CD4-positive, alpha-beta T cell (primary cell): ENCODE measurements around the gene DNAAF1. TPM values are rescaled to one million over a fixed set of nuclear protein-coding genes. Genes with fewer than 3 reads are reported as not detected.

Experiments used
- ATAC-seq: fragments of 200-7000 bp; cut with Tn5 transposase; one replicate; pipeline ENCODE4 v1.10.0; 2022; ENCODE audit warnings: mild to moderate bottlenecking; ENCODE audit not compliant: poor library complexity
- CTCF ChIA-PET: fragments of 350-600 bp; sonication (Branson Sonifier 250); formaldehyde crosslinking; loops from one replicate; lab custom pipeline; 2021; ENCODE audit warnings: antibody characterized with exemption, inconsistent platforms; lab: Charles Lee
- POLR2A ChIA-PET: fragments of 350-600 bp; sonication (Branson Sonifier 250); formaldehyde crosslinking; loops from one replicate; lab custom pipeline; 2021; ENCODE audit warnings: antibody characterized with exemption, inconsistent platforms; lab: Charles Lee
- DNase-seq, 14 experiments: peaks; one replicate each; pipeline ENCODE4 v3.0.0-alpha.2; 2013 to 2020; ENCODE audit warnings: mixed read lengths in 2 of 14
- H3K27ac ChIP-seq, 2 donors: one replicate each; pipeline versions ENCODE4 v1.5.1 to v1.7.0; 2013; ENCODE audit warnings: low read length in 2 of 2, low read depth in 1 of 2, mild to moderate bottlenecking in 1 of 2
- H3K27me3 ChIP-seq, 2 experiments: 1 replicate in 1 of 2; 2 replicates in 1 of 2; pipeline versions ENCODE4 v1.6.1 to v1.7.0; 2013; ENCODE audit warnings: low read length in 2 of 2, control low read depth in 1 of 2, mild to moderate bottlenecking in 1 of 2, moderate library complexity in 1 of 2; ENCODE audit not compliant: insufficient read depth in 2 of 2, control insufficient read depth in 1 of 2
- H3K36me3 ChIP-seq: one replicate; pipeline ENCODE4 v1.6.1; 2013; ENCODE audit warnings: low read length, control low read depth; ENCODE audit not compliant: insufficient read depth
- H3K4me1 ChIP-seq: one replicate; pipeline ENCODE4 v1.6.1; 2013; ENCODE audit warnings: low read length, control low read depth; ENCODE audit not compliant: insufficient read depth
- H3K4me3 ChIP-seq: one replicate; pipeline ENCODE4 v1.5.1; 2013; ENCODE audit warnings: mild to moderate bottlenecking, low read length, moderate library complexity
- H3K9me3 ChIP-seq, 2 experiments: 1 replicate in 1 of 2; 2 replicates in 1 of 2; pipeline versions ENCODE4 v1.6.1 to v1.7.0; 2013; ENCODE audit warnings: low read length in 2 of 2, mild to moderate bottlenecking in 2 of 2, control low read depth in 1 of 2, moderate library complexity in 1 of 2; ENCODE audit not compliant: control insufficient read depth in 1 of 2, insufficient read depth in 1 of 2
- H3K27ac Mint-ChIP-seq: one replicate; pipeline ENCODE4 v1.8.0; 2020; ENCODE audit warnings: mixed read lengths
- H3K27me3 Mint-ChIP-seq: one replicate; pipeline ENCODE4 v1.8.0; 2021; ENCODE audit warnings: mixed read lengths
- H3K36me3 Mint-ChIP-seq: one replicate; pipeline ENCODE4 v1.8.0; 2021; ENCODE audit warnings: low read depth, mixed read lengths
- H3K4me1 Mint-ChIP-seq: one replicate; pipeline ENCODE4 v1.8.0; 2021; ENCODE audit warnings: low read depth, mixed read lengths
- H3K4me3 Mint-ChIP-seq: one replicate; pipeline ENCODE4 v1.8.0; 2020; ENCODE audit warnings: mild to moderate bottlenecking, mixed read lengths
- H3K9me3 Mint-ChIP-seq: one replicate; pipeline ENCODE4 v1.8.0; 2020; ENCODE audit warnings: mixed read lengths
- intact Hi-C, 2 experiments: fragments of 100-400 bp; cut with DNase I in 1 of 2; cut with micrococcal nuclease in 1 of 2; formaldehyde crosslinking; loops; one replicate each; pipeline versions ENCODE4 v1.15.1 to v1.9.0; 2023 to 2025; cut with DNase I, micrococcal nuclease
- total RNA-seq, 174 experiments: library from RNA in 2 of 174; stranded (reverse) in 2 of 174; gene quantifications; one replicate each; pipeline ENCODE4 v1.2.3 and lab custom pipeline; 2021 to 2026
- TF ChIP-seq, protein P1 (sequence below): fragments of 200-600 bp; IDR thresholded peaks from one replicate; pipeline ENCODE4 v1.8.0; 2022; ENCODE audit warnings: antibody characterized with exemption, mild to moderate bottlenecking

Gene DNAAF1
- total RNA-seq, 2 experiments from 2014 or later = not detected

DNA sequence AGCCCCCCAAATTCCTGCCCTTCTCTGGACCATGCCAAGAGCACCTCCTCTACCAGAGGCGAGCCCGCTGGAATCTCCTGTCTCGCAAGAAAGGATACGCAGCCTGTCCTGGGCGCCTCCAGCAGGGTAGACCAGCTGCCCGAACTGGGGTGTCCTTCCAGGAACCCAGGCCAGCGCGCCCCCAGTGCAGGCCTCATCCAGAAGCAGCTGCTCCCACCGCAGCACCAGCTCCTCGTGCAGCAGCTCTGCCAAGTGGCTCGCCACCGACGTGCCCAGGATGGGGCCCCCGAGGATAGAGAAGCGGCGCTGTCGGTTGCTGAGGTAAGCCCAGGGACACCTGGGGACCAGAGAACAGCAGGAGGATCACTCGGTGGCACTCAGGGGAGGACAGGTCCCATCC lies 37.0 kb downstream of the DNAAF1 start:
- peaks cover 63% of the 10 kb centered on the region for H3K36me3 ChIP-seq
- ChIA-PET CTCF (no interaction called here), POLR2A (no interaction called here)
- DNase-seq (no peak), ATAC-seq (no peak)
- H3K9me3 ChIP-seq = no peaks in the 10 kb centered on the region
- H3K4me3 ChIP-seq = no peak overlapping the region
- H3K27ac Mint-ChIP-seq = no peak overlapping the region
- H3K27me3 ChIP-seq = no peaks in the 10 kb centered on the region
- H3K9me3 Mint-ChIP-seq = no peaks in the 10 kb centered on the region
- peaks cover 28% of the 10 kb centered on the region for H3K4me1 Mint-ChIP-seq
- intact Hi-C loops = loop anchor here in 1 of 2 experiments (10.0 kb wide), 2 partner anchors 323 to 1623 kb away; partner anchors contain the start of gene MEAK7
- no peak overlapping the region for H3K4me3 Mint-ChIP-seq
- TF ChIP-seq, protein P1, sequence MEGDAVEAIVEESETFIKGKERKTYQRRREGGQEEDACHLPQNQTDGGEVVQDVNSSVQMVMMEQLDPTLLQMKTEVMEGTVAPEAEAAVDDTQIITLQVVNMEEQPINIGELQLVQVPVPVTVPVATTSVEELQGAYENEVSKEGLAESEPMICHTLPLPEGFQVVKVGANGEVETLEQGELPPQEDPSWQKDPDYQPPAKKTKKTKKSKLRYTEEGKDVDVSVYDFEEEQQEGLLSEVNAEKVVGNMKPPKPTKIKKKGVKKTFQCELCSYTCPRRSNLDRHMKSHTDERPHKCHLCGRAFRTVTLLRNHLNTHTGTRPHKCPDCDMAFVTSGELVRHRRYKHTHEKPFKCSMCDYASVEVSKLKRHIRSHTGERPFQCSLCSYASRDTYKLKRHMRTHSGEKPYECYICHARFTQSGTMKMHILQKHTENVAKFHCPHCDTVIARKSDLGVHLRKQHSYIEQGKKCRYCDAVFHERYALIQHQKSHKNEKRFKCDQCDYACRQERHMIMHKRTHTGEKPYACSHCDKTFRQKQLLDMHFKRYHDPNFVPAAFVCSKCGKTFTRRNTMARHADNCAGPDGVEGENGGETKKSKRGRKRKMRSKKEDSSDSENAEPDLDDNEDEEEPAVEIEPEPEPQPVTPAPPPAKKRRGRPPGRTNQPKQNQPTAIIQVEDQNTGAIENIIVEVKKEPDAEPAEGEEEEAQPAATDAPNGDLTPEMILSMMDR = no peak
- H3K36me3 Mint-ChIP-seq = peaks cover 45% of the 10 kb centered on the region
- H3K27ac ChIP-seq = no peak overlapping the region
- no peaks in the 10 kb centered on the region for H3K27me3 Mint-ChIP-seq
- H3K4me1 ChIP-seq = peaks cover 21% of the 10 kb centered on the region

DNA sequence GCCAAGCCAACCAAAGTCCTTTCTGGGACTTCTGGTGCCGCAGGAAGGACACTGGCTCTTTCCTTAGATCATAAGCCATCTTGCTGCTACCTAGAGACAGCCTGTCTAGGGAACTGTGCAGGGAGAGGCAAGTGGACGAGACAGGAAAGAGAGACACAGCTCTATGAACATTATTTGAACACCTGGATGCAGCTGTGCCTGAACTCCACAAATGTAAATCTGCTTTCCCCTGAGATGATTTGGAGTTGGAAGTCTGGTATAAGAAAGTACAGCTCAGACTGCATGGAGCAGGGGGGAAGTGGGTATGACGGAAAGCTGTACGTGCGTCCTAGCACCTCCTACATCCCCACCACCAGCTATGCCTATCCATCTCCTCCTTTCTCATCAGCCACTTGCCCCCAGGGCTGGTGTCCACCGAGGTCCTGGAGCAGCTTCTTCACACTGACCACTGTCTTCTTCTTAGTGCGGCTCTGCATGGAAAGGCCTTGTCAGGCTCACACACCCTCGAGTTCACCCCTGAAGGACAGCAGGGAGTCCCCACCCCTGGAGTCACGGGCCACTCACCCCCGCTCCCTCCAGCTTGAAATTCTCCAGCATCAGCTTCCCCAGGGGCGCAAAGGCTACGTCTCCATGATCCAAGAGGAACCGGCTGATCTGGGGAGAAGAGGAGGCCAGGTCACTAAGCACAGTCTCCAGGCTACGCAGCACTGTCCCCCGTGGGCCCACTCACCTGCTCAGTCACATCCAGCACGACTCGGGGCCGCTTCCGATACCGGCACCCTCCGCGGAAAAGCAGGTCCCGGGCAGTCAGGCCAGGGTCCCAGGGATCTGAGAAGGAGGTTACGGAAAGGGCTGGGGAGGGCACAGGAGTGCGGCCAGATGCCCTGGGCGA lies 37.8 kb downstream of the DNAAF1 start:
- no peaks in the 10 kb centered on the region for H3K9me3 Mint-ChIP-seq
- TF ChIP-seq, protein P1 = no peak
- Histone ChIP-seq H3K27me3 (no peaks in the 10 kb centered on the region), H3K27ac (no peak overlapping the region), H3K9me3 (no peaks in the 10 kb centered on the region), H3K36me3 (peaks cover 63% of the 10 kb centered on the region), H3K4me1 (peaks cover 24% of the 10 kb centered on the region), H3K4me3 (no peak overlapping the region)
- no peaks in the 10 kb centered on the region for H3K27me3 Mint-ChIP-seq
- no peak for ATAC-seq
- POLR2A ChIA-PET = no interaction called here
- DNase-seq = no peak
- H3K4me1 Mint-ChIP-seq = peaks cover 29% of the 10 kb centered on the region
- H3K27ac Mint-ChIP-seq = no peak overlapping the region
- peaks cover 41% of the 10 kb centered on the region for H3K36me3 Mint-ChIP-seq
- CTCF ChIA-PET = no interaction called here
- H3K4me3 Mint-ChIP-seq = peak overlapping the region; percentile 68
- intact Hi-C loops = loop anchor here in 1 of 2 experiments (10.0 kb wide), 2 partner anchors 322 to 1622 kb away; partner anchors contain the start of gene MEAK7

DNA sequence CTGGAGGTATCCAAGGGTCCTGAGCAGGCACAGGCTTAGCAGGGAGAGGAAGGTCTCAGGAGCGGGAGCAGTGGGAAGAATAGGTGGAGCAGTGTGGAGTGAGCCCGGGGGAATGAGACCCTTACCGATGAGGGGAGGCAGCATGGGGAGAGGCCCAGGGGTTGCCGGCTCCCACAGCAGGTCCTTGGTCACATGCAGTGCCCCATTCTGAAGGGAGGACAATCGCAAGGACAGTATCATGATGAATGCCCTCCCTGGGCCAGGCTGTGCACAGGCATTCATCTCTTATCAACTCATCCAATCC lies 38.4 kb downstream of the DNAAF1 start:
- Histone ChIP-seq H3K27ac (no peak overlapping the region), H3K36me3 (peaks cover 57% of the 10 kb centered on the region), H3K27me3 (no peaks in the 10 kb centered on the region), H3K4me1 (peaks cover 24% of the 10 kb centered on the region), H3K9me3 (no peaks in the 10 kb centered on the region), H3K4me3 (no peak overlapping the region)
- H3K9me3 Mint-ChIP-seq = no peaks in the 10 kb centered on the region
- H3K4me1 Mint-ChIP-seq = peaks cover 29% of the 10 kb centered on the region
- peaks cover 35% of the 10 kb centered on the region for H3K36me3 Mint-ChIP-seq
- ChIA-PET POLR2A (no interaction called here), CTCF (no interaction called here)
- intact Hi-C loops = loop anchor here in 1 of 2 experiments (10.0 kb wide), 2 partner anchors 321 to 1621 kb away; partner anchors contain the start of gene MEAK7
- TF ChIP-seq, protein P1 = no peak
- DNase-seq (no peak), ATAC-seq (no peak)
- peak overlapping the region; percentile 68 for H3K4me3 Mint-ChIP-seq
- H3K27ac Mint-ChIP-seq = no peak overlapping the region
- no peaks in the 10 kb centered on the region for H3K27me3 Mint-ChIP-seq
